Pancreas (tissue), 10 donors: Measurements from ENCODE around the gene IZUMO2. TPM values are rescaled to one million over a fixed set of nuclear protein-coding genes. Genes with fewer than 3 reads are reported as not detected.
A peak's percentile ranks its signal among the peaks of the same experiment; 100 is the strongest.

Experiments used
- ATAC-seq, 4 donors: fragments of 200-7000 bp; cut with Tn5 transposase; one replicate each; pipeline versions ENCODE4 v1.8.0 to v1.9.1; 2020; ENCODE audit warnings: mild to moderate bottlenecking in 4 of 4, moderate library complexity in 4 of 4
- DNase-seq, 6 donors: peaks; one replicate each; pipeline ENCODE4 v3.0.0-alpha.2; 2020
- FAIRE-seq: peaks from 2 replicates; lab custom pipeline; 2012; peaks lifted over from hg19 to GRCh38; lab: Jason Lieb, UNC
- H3K27ac ChIP-seq, 4 donors: fragments of 200-600 bp; sonication (generic); 1 replicate in 3 of 4; 2 replicates in 1 of 4; pipeline versions ENCODE4 v1.5.0 to v1.8.0; 2020
- H3K27me3 ChIP-seq, 4 donors: fragments of 200-600 bp; one replicate each; pipeline ENCODE4 v1.8.0; 2021
- H3K36me3 ChIP-seq, 3 donors: fragments of 200-600 bp; sonication (generic) in 1 of 3; one replicate each; pipeline versions ENCODE4 v1.5.0 to v1.8.0; 2020 to 2021
- H3K4me1 ChIP-seq, 3 donors: fragments of 200-600 bp; one replicate each; pipeline ENCODE4 v1.8.0; 2021
- H3K4me3 ChIP-seq, 4 donors: fragments of 200-600 bp; sonication (generic) in 2 of 4; one replicate each; pipeline versions ENCODE4 v1.5.0 to v1.8.0; 2020 to 2021
- H3K9me3 ChIP-seq, 4 donors: fragments of 200-600 bp; one replicate each; pipeline ENCODE4 v1.8.0; 2021
- CTCF ChIP-seq, 4 donors: fragments of 200-600 bp; sonication (generic) in 3 of 4; IDR thresholded peaks; one replicate each; pipeline versions ENCODE4 v1.5.0 to v1.8.0; 2021; ENCODE audit warnings: antibody characterized with exemption in 4 of 4
- WGBS, 2 donors: extraction: QIAGEN DNeasy Blood & Tissue Kit; methylation state at CpG; one replicate each; pipeline ENCODE4 v1.1.7; 2013; 5-methylcytosine and 5-hydroxymethylcytosine counted together
- intact Hi-C, 3 donors: fragments of 100-400 bp; cut with DNase I; formaldehyde crosslinking; loops; one replicate each; pipeline versions ENCODE4 v1.11.1 to v1.14.2; 2022
- polyA plus RNA-seq, 2 donors: library from polyadenylated mRNA; stranded (reverse); fragments of 200-250 nt; gene quantifications; one replicate each; pipeline ENCODE4 v1.2.3, GENCODE V29; 2013
- total RNA-seq, 6 donors: library from RNA; stranded (reverse); fragmentation: NEBNext Ultra II Directional in 4 of 6; extraction: Animal tissue kit (Norgen Biotek cat#: 25700) in 4 of 6; gene quantifications; one replicate each; pipeline versions ENCODE4 v1.2.1 to v1.2.4, GENCODE V29; 2021 to 2023
- donor health status: healthy with polysubstance abuse.
- donor health status: DM: no; HTN: no; CAD: no; lungs with moderate emphysema.
- donor health status: DM: no; HTN: no; CAD: no.
- donor health status: control.
- donor health status: control.
- donor health status: Bipolar disorder and iron deficiency.
- donor health status: DM: yes; HTN: yes; CAD: no.
- donor health status: DM: no; HTN: no; CAD: no.
- donor health status: DM: no; HTN: no; CAD: no.
- donor health status: DM: yes; HTN: yes; CAD: no.

The IZUMO2 gene
- total and polyA plus RNA-seq, 8 donors = not detected

GRCh38 chr19:50202962-50203280 is 39.8 kb upstream of the IZUMO2 start:
- H3K27ac ChIP-seq = peak overlapping the region; percentile 23 to 47 (median 42)
- no peaks in the 10 kb centered on the region for H3K27me3 ChIP-seq
- DNase-seq (no peak), FAIRE-seq (no peak), ATAC-seq (no peak)
- H3K36me3 ChIP-seq = no peaks in the 10 kb centered on the region
- 7 to 10% methylated on average over 18 of the region's 18 CpGs for WGBS, 2 donors
- no peaks in the 10 kb centered on the region for H3K9me3 ChIP-seq
- peaks cover 5 to 19% (median 6%) of the 10 kb centered on the region in 3 donors for H3K4me1 ChIP-seq
- TF ChIP-seq CTCF (IDR thresholded peaks at IDR 0.05) = no peak
- intact Hi-C loops = no loop called here
- H3K4me3 ChIP-seq = peak overlapping the region in 3 of 4 donors; percentile 15 to 60 (median 56)

- no peak for TF ChIP-seq CTCF (IDR thresholded peaks at IDR 0.05)
- 82 to 91% methylated on average over 3 of the region's 3 CpGs for WGBS, 2 donors
- Histone ChIP-seq H3K4me1 (peaks cover 5 to 19% (median 6%) of the 10 kb centered on the region in 3 donors), H3K4me3 (no peak overlapping the region), H3K9me3 (no peaks in the 10 kb centered on the region), H3K27me3 (no peaks in the 10 kb centered on the region), H3K36me3 (no peaks in the 10 kb centered on the region), H3K27ac (no peak overlapping the region)
- DNase-seq (no peak), FAIRE-seq (no peak), ATAC-seq (no peak)
- intact Hi-C loops = no loop called here
These were observed 39.3 kb upstream of the IZUMO2 start for GRCh38 chr19:50202386-50202785.

GRCh38 chr19:50199259-50199555 is 36.1 kb upstream of the IZUMO2 start:
- Histone ChIP-seq H3K4me1 (peaks cover 0 to 12% (median 5%) of the 10 kb centered on the region in 3 donors), H3K27me3 (no peaks in the 10 kb centered on the region), H3K27ac (peak overlapping the region in 1 of 4 donors; percentile 15), H3K36me3 (no peaks in the 10 kb centered on the region), H3K4me3 (no peak overlapping the region), H3K9me3 (no peaks in the 10 kb centered on the region)
- ATAC-seq (peak in 1 of 4 donors; percentile 20), FAIRE-seq (no peak), DNase-seq (peak in 4 of 6 donors; percentile 45 to 64 (median 48))
- TF ChIP-seq CTCF (IDR thresholded peaks at IDR 0.05) = no peak
- WGBS, 2 donors = 0% methylated on average over 5 of the region's 5 CpGs
- intact Hi-C loops = no loop called here

GRCh38 chr19:50198431-50199258 is 35.6 kb upstream of the IZUMO2 start:
- Histone ChIP-seq H3K4me3 (no peak overlapping the region), H3K9me3 (no peaks in the 10 kb centered on the region), H3K36me3 (no peaks in the 10 kb centered on the region), H3K27me3 (no peaks in the 10 kb centered on the region), H3K4me1 (peaks cover 0 to 11% (median 5%) of the 10 kb centered on the region in 3 donors), H3K27ac (peak overlapping the region in 2 of 4 donors; percentile 15 to 33)
- 27 to 29% methylated on average over 7 of the region's 7 CpGs for WGBS, 2 donors
- ATAC-seq = no peak
- no peak for DNase-seq
- TF ChIP-seq CTCF (IDR thresholded peaks at IDR 0.05) = no peak
- FAIRE-seq = no peak
- intact Hi-C loops = no loop called here

- DNase-seq (no peak), ATAC-seq (no peak), FAIRE-seq (no peak)
- TF ChIP-seq CTCF (IDR thresholded peaks at IDR 0.05) = no peak
- H3K9me3 ChIP-seq = no peaks in the 10 kb centered on the region
- no peak overlapping the region for H3K27ac ChIP-seq
- no peaks in the 10 kb centered on the region for H3K27me3 ChIP-seq
- no peaks in the 10 kb centered on the region for H3K36me3 ChIP-seq
- H3K4me1 ChIP-seq = peaks cover 0 to 11% (median 5%) of the 10 kb centered on the region in 3 donors
- 68 to 69% methylated on average over 3 of the region's 3 CpGs for WGBS, 2 donors
- intact Hi-C loops = no loop called here
- H3K4me3 ChIP-seq = no peak overlapping the region
These were observed 34.3 kb upstream of the IZUMO2 start for GRCh38 chr19:50197348-50197747.
